HG02798 (cell line): Measurements from ENCODE around the gene RFX8.
"Not testable (repeated sequence)": the region's sequence is repeated elsewhere in the genome, so short reads cannot be mapped to it uniquely, and the experiment has no call there.

Experiments used
- ATAC-seq: cut with Tn5 transposase; IDR thresholded peaks from one replicate; pipeline ENCODE4 v1.9.1; 2021; ENCODE audit warnings: mild to moderate bottlenecking; ENCODE audit not compliant: unreplicated experiment, poor library complexity

Gene RFX8

DNA sequence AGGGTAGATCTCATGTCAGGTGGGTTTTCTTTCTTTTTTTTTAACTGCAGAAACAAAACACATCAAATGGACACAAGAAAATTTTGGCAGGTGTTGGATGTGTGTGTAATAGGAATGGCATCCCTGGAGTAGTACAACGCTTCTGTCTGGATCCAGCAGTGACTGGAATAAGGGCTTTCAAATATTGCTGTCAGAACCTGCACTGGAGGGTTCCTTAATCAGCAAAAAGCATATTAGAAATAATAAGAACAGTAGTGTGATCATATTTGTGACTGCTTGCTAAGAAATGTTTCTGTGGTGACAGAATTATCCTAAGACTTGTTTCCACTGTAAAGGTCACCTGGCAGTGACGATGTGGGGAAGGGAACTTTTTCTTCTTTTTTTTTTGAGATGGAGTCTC lies 118.4 kb downstream of the RFX8 start:
- ATAC-seq, result no peak

DNA sequence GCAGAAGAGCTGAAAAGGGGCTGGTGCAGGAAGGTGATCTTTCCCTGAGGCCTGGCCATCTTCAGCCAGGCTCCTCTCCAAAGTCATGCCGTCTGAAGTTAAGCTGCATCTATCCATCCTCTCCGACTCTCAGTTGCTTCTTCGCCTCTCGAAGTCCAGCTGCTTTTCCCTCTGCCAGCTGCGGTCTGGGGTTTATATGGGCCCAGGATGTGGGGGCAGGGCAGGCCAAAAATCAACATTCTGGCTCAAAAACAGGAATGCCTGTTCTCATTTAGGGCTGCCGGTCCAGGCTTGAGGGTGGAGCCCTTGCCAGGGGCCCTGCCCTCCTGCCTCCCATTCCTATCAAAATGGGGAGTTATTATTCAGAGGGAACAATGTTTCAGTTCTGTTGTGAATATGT lies 118.9 kb downstream of the RFX8 start:
- ATAC-seq, result no peak

DNA sequence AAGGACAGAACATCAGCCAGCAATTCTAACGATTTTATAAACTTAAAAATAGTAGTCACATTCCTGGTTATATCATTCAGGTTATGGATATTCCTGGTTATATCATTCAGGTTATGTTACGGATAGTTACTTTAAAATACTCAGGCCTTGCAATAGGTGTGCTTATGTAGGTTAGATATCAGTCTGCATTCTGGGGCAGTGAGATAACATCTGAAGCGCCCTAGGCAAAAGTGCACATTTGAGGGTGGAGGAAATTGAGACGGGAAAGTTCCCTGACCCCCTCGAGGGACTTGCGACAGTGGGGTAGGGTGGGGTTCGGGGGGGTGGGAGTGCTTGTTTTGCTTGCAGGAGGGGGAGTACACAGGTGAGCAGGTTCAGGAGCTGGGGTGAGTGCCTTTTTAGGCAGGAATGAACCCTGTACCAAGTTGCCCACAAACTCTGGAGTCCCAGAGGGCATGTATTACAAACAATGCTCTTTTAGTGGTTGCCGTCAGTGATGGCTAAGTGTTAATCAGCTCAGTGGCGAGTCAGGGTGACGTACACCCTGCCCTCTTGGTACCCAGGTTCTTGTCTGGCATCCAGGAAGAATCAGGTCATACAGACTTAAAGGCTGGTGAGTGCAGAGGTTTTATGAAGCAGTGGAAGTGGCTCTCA lies 119.4 kb downstream of the RFX8 start:
- no peak for ATAC-seq

DNA sequence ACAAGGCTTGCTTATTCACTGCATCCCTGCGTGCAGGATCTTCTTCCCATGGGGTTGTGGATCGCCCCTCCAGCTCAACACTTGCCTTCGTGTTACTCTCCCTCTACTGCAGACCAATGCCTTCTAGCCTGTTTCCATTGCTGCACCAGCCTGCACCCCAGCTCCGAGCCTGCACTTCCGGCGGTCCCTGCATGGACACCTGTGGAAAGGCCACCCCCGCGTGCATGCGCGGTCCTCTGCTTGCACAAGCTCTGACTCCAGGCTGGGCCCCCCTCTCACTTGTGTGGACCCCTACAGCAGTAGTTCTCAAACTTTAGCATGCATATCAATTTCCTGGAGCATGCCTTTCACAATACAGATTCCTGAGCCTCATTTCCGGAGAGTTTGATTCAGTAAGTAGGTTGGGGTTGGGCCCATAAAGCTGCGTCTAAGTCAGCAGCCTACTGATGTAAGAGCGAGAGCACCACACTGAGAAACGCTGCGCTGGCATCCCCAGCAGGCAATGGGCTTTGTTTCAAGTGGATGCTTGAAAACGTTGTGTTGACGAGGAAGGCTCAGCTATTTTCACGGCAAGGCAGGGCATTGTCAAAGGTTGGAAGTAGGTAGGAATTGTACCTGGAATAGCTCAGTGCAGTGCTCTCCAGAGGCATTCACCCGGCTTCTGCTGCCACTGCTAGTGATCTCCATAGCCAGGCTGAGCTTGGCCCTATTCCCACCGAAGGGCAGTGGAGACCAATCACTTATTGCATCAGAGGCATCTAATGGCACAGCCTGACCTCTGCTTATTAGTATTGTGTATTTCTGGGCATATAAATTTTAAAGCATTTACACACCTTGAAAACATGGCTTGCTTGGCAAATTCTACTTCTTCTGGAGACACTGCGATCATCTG lies 120.2 kb downstream of the RFX8 start:
- no peak for ATAC-seq

DNA sequence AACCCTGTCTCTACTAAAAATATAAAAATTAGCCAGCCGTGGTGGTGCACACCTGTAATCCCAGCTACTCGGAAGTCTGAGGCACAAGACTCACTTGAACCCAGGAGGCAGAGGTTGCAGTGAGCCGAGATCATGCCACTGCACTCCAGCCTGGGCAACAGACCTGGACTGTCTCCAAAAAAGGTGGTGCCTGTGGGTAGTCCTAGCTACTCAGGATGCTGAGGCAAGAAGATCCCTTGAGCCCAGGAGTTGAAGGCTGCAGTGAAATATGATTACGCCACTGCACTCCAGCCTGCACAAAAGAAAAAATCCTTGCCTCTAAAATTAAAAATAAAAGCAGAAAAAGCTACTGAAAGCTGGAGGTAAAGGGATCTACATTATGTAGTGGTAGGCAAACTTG lies 122.3 kb downstream of the RFX8 start:
- not testable (repeated sequence) for ATAC-seq

DNA sequence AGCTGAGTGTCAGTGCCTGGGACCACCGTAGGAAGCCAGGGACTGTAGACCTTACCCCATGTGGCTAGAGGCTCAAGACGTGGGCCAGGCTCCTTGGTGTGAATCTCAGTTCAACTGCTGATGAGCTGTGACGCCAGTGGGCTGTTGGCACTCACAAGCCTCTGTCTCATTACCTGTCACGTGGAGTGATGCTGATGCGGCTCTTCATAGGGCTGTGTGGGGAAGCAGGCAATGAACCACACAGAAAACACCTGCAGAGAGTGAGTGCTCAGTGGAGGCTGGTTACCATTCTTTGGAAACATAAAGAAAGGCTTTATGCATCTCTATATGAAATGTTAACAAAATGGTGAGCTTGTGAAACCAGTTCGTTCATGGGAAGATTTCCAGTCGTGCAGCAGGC lies 123.7 kb downstream of the RFX8 start:
- ATAC-seq, result no peak

DNA sequence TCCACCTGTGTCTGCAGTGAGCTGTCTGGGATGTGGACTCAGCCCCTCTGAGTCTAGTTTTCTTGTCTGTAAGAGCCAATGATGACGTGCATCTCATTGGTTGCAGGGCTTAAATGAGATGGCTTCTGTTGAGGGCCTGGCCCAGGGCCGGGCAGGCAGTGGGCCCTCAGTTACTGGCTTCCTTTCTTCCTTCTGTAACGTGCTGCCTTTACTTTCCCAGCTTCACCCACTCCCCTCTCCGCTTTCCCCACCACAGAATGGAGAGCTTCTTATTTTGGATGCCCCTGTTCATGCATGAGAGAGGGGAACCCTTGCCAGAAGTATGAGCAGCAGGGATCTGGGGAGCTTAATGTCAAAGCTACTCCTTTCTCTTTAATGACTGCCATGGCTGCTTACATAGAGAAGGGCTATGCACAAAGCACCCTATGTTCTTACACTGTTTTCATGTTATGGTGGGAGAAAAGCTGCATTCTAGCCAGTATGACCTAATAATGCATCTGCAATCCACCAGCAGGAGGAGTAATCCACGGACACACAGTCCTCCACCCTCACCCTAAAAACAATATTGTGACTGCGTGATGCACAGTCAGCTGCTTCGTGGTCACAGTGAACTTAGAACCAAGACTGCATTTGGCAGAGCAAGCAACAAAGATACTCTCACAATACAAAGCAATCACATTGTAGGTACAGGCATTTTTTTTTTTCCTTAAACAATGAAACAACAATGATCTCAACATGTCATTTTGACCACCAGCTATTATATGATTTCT lies 124.8 kb downstream of the RFX8 start:
- ATAC-seq, result no peak

DNA sequence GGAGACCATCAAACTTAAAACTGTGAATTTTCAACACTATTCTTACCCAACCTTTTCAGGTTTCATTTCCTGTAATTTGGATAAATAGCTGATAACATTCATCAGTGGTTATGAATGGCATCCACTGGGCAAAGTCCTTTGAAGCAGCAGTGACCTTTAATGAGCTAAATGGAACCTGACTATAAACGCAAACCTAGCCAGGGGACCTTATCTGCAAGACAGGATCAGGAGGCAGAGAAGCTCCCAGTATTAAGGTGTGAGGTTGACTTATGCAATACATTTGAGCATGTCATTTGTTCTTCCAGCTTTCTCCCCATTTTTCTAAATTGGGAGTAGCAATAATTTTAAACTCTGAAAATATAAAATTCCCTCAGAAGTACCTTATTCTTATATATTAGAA lies 126.0 kb downstream of the RFX8 start:
- no peak for ATAC-seq
